H1 (cell line): ENCODE measurements around the gene FERMT1. TPM values are rescaled to one million over a fixed set of nuclear protein-coding genes. Genes with fewer than 3 reads are reported as not detected.

Experiments used
- CHD7 ChIP-seq: fragments of 300-600 bp; sonication (generic); IDR thresholded peaks from 2 replicates; pipeline ENCODE4 v1.7.1; 2012; ENCODE audit warnings: low read length, moderate library complexity, mild to moderate bottlenecking, inconsistent platforms; ENCODE audit not compliant: insufficient replicate concordance
- EP300 ChIP-seq, 2 experiments: IDR thresholded peaks; 1 replicate in 1 of 2; 2 replicates in 1 of 2; pipeline ENCODE4 v1.6.1; 2011 to 2012; ENCODE audit warnings: low read depth in 2 of 2, low read length in 2 of 2, mild to moderate bottlenecking in 2 of 2, borderline replicate concordance in 1 of 2, inconsistent platforms in 1 of 2, moderate library complexity in 1 of 2
- GABPA ChIP-seq: IDR thresholded peaks from 2 replicates; pipeline ENCODE4 v1.6.1; 2011; ENCODE audit warnings: mild to moderate bottlenecking, low read length, moderate library complexity, borderline replicate concordance; ENCODE audit not compliant: insufficient read depth
- SP4 ChIP-seq: IDR thresholded peaks from 2 replicates; pipeline ENCODE4 v1.6.1; 2012; ENCODE audit warnings: low read length, inconsistent platforms
- SUZ12 ChIP-seq: fragments of 200-600 bp; sonication (generic); IDR thresholded peaks from 2 replicates; pipeline ENCODE4 v1.6.1; 2012; ENCODE audit warnings: mild to moderate bottlenecking, inconsistent platforms, low read length, moderate library complexity, mixed read lengths
- polyA plus RNA-seq, 7 experiments: library from polyadenylated mRNA; depleted of rRNA in 3 of 7; stranded (reverse) in 5 of 7; unstranded in 2 of 7; fragments of >200 nt in 5 of 7; fragments of 200-250 nt in 2 of 7; gene quantifications; 1 replicate in 5 of 7; 2 replicates in 1 of 7; 4 replicates in 1 of 7; pipeline versions ENCODE4 v1.2.1 to v1.2.3, GENCODE V29; 2011 to 2013; ENCODE audit warnings: missing spikeins in 2 of 7, mixed read lengths in 2 of 7
- total RNA-seq: library from RNA; stranded (reverse); fragmentation: NEBNext Ultra II Directional; extraction: Animal tissue kit (Norgen Biotek cat#: 25700); gene quantifications from 2 replicates; pipeline ENCODE4 v1.2.1, GENCODE V29; 2021

Gene FERMT1
- total and polyA plus RNA-seq, 2 of the 8 experiments (the other 6 are each of a cell fraction or from before 2014, with no cell fraction given): 4.2 to 17.8 TPM

GRCh38 chr20:6135347-6135746, 12.5 kb upstream of the FERMT1 start (continued):
- TF ChIP-seq CHD7 (no peak), GABPA (no peak), SP4 (no peak), SUZ12 (no peak), EP300 (IDR thresholded peaks at IDR 0.05; ENCODE audit: borderline replicate concordance in 1 of 2, low read depth in 2 of 2, low read length in 2 of 2) (no peak)
